ENCODE data around the gene LRRC8C.

DNA sequence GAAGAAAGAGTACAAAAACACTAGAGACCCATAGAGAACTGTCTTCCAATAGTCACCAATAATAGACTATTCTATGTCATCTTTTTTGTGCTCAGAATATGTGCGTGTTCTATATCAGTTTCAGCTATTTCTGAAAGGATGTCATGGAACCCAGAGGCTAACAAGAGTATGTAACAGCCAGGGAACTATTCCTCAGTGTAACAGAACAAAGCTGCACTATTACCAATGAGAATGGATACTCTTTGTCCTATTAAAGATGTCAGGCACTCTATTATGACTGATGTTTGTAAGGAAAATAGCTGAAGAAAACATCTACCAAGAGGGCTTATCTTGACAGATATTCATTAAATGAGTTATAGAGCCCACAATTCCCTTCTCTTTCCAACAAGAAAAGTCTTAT, 8.6 kb upstream of the LRRC8C start:
- TF ChIP-seq, protein P1, sequence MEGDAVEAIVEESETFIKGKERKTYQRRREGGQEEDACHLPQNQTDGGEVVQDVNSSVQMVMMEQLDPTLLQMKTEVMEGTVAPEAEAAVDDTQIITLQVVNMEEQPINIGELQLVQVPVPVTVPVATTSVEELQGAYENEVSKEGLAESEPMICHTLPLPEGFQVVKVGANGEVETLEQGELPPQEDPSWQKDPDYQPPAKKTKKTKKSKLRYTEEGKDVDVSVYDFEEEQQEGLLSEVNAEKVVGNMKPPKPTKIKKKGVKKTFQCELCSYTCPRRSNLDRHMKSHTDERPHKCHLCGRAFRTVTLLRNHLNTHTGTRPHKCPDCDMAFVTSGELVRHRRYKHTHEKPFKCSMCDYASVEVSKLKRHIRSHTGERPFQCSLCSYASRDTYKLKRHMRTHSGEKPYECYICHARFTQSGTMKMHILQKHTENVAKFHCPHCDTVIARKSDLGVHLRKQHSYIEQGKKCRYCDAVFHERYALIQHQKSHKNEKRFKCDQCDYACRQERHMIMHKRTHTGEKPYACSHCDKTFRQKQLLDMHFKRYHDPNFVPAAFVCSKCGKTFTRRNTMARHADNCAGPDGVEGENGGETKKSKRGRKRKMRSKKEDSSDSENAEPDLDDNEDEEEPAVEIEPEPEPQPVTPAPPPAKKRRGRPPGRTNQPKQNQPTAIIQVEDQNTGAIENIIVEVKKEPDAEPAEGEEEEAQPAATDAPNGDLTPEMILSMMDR (IDR thresholded peaks at IDR 0.05 in 2 of 3, conservative IDR thresholded peaks at IDR 0.05 in 1 of 3; ENCODE audit: control insufficient read depth in 2 of 3, extremely low read depth in 1 of 3, insufficient read depth in 1 of 3, low read depth in 3 of 3, low read length in 3 of 3), result no peak
- no peak for TF ChIP-seq YY1 (IDR thresholded peaks at IDR 0.05; ENCODE audit: low read depth, low read length)
- no peak for TF ChIP-seq FOS (IDR thresholded peaks at IDR 0.05; ENCODE audit: borderline replicate concordance, extremely low read depth, insufficient read length)
- TF ChIP-seq PAX8 (IDR thresholded peaks at IDR 0.05), result no peak
- TF ChIP-seq EZH2 (IDR thresholded peaks at IDR 0.05; ENCODE audit: borderline replicate concordance, control insufficient read depth, low read depth, low read length), result no peak
- TF ChIP-seq ZSCAN29 (IDR thresholded peaks at IDR 0.05), result no peak
- TF ChIP-seq POLR2AphosphoS2 (IDR thresholded peaks at IDR 0.05; ENCODE audit: low read depth, low read length), result no peak
- no peak for TF ChIP-seq CHD2 (IDR thresholded peaks at IDR 0.05; ENCODE audit: borderline replicate concordance, low read depth, low read length)
- no peak for TF ChIP-seq RBBP5 (conservative IDR thresholded peaks at IDR 0.05)
- no peak for TF ChIP-seq RAD21 (IDR thresholded peaks at IDR 0.05; ENCODE audit: insufficient read depth, low read depth, low read length)
- TF ChIP-seq POLR2AphosphoS5 (IDR thresholded peaks at IDR 0.05; ENCODE audit: low read length), result no peak
- no peak for TF ChIP-seq JUNB (IDR thresholded peaks at IDR 0.05)
- no peak for TF ChIP-seq SUZ12 (IDR thresholded peaks at IDR 0.05; ENCODE audit: unreplicated experiment)
- TF ChIP-seq POLR2A (IDR thresholded peaks at IDR 0.05; ENCODE audit: low read depth, low read length), result no peak
